CMK (cell line): ENCODE measurements around the gene TBRG4.

Experiments used
- DNase-seq: peaks from one replicate; pipeline ENCODE4 v3.0.0-alpha.2; 2010; ENCODE audit warnings: low read depth

The TBRG4 gene

DNA sequence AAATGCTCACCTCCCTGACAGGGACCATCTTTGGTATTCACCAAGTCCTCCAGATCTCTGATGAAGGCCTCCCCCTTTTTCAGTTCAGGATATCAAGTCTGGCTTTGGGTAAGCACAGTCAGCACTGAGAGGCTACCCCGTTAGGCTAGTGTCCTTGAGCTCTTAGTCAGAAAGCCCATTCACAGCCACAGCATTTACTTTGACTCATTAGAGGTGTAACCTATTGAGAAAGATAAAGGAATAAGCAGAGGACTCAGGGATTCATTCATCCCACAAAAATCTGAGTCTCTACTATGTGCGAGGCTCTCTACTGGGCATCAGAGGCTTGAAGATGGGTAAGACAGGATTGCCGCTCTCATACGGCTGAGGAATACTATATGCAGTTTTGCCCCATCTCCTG is 32.1 kb upstream of the TBRG4 start:
- DNase-seq: no peak

DNA sequence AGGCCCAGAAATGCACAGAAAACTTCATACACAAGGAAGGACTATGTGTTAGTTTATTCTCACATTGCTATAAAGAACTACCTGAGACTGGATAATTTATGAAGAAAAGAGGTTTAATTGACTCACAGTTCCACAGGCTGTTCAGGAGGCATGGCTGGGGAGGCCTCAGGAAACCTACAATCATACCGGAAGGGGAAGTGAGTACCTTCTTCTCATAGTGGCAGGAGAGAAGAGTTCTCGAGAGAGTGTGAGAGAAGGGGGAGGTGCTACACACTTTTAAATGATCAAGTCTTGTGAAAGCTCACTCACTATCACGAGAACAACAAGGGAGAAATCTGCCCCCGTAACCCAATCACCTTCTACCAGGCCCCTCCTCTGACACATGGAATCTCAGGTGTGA is 29.3 kb upstream of the TBRG4 start:
- DNase-seq: no peak

DNA sequence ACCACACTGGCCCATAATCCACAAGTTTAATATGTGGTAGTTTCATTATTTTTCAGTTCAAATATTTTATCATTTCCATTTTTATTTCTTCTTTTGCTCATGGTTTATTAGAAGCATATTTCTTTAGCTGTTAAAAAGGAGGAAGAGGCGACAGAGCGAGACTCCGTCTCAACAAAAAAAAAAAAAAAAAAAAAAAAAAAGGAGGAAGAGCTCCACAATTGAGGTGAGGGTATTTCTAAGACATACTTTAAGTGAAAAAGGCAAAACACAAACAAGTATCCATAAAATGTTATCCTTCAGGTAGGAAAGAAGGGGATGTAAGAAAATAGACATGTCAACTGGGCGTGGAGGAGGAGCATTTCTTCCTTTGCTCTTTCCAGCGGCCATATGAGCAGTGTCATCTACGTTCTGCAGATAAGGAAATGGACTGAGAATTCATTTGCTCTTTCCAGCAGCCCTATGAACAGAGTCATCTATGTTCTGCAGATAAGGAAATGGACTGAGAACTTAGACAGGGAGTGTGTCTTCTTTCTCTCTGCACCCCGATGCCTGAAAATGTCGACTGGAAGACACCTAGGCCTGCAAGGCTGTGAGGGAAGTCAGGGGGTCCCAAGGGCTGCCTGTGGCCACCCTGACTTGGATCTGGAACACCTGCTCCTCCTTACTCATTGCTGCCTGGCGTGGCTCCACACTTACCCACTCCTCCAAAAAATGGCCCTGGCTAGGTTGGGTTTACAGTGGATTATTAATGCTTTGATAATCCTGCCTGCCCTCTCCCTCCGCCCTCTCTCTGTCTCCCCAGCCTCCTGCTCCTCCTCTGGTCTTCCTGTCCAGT is 27.2 kb upstream of the TBRG4 start:
- no peak for DNase-seq

DNA sequence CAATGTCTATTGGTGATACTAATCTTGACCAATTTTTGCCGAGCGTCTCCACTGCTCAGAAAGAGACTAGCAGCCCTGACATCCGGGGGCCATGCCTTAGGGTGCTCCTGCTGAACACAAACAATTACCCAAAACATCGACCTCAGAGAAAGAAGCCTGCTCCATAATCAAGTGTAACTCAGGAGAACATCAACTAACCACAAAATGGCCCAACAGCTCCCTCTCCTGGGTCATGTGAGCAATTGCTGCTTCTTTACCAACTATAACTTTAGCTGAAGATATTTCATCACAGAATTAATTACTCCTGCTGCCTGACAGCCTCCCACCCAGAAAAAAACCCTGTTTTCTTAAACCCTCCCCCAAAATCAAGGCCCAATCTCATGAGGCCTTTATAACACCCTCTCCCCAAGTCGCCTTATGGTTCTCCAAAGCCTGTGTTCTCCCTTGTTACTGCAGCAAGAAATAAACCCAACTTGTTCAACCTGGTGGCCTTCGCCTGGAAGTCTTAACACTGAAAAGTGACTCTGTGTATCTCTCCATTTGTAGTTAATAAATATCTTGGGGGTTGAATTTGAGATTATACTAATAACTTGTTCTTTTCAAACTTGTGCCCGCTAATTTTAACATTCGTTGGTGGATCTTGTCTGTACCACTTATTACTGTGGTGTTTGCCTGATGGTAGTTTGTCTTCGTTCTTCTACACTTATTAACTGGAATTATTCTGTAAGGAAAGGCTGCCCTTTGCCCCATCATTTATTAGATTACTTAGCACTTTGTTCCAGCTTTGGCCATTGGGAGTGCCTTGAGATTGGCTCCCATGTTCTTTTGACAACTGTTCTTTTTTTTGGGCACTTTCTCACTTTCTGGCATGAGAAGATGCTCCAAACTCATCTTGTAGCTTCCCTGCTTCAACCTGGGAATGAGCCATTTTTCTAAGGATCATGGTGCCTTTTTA is 24.9 kb upstream of the TBRG4 start:
- no peak for DNase-seq

DNA sequence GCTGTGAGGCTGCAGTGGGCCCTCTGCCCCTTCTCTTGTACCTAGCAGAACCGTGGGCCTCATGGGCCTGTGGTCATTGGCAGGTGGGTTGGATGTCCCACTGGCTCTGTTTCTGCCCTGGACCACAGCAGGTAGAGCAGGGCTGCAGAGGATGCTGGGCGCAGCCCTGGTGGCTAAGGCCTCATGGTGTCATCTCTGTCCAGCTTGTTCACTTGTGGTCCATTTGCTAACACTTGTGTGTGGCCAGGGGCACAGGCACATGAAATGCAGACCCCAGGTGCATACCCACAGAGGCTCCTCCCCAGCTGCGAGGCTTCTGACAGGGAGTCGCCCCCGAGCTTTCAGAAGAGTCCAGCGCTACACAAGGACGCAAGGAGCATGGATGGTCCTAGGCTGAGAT is 22.4 kb upstream of the TBRG4 start:
- DNase-seq: no peak

DNA sequence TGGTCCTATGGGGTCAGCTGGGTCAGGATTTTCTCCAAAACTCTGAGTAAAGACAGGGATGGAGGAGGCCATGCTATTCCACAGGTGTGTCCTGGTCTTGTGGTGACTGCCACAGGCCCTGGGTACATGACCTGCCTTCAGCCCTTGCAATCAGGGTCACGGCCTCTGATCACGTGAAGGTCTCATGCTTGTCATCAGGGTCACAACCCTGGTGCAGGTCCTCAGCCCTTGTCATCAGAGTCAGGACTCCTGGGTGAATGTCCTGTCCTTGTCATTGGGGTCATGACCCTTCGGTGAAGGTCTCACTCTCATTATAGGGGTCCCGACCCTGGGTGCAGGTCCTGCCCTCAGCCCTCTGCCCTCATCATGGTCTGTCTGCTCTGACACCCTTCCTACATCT is 21.9 kb upstream of the TBRG4 start:
- DNase-seq: no peak

DNA sequence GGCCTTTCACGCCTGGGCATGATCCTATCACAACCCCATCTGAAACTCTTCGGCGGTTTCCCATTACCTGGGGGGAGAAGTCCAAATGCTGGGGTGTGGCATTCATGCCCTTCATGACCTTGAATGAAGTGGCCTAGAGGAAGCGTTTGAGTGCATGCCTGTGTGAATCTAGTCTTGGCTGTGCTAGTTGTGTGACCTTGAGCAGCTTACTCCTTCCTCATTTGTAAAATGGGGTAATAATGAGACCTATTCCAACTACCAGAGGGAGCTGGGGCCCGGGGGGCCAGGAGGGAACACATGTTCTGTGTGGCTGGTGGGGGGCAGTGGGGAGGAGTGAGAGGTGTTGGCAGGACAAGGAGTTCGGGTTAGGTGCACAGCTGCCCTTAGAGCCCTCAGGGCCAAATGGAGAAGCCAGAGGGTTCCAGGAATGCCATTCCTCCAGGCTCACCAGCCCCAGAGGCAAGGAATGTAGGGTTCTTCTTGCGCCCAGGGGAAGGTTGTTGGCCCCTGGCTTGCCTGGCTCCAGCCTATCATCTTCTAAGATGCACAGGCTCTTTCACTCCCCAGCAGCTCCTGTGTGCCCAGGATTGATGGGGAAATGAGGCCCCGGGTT is 21.3 kb upstream of the TBRG4 start:
- DNase-seq: no peak

DNA sequence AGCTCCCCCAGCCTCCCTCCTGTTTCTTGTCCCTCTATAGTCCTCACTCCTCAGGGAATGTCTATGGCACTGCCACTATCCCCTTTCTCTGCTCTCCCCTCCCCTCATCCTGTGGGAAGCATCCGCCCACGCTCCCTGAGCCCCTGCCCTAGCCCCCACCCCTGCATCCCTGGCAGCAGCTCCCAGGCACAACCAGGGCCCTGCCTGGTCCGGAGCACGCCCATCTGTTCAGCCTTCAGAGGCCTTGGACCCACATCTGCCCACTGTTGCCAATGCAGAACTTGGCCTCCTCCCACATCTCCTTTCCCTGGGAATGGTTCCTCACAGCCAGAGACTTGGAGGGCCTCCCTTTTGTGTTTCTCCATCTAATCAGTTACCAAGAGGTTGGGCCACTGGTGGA is 20.4 kb upstream of the TBRG4 start:
- no peak for DNase-seq

DNA sequence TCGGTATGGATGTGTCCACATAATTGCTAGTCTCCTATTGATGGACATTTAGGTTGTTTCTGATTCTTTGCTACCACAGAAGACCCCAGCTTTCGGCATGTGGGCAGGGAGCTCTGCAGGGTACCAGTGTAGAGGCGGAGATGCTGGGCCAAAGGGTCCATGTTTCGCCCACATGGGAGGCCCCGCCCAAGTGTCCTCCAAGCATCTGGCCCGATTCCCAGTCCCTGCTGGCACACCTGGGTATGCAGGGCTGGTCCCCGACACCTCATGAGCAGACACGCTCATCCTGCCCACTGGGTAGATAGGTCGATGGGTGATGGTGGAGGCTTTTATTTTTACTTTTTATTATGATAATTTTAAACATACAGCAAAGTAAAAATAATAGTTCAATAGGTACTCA is 19.4 kb upstream of the TBRG4 start:
- DNase-seq: no peak

DNA sequence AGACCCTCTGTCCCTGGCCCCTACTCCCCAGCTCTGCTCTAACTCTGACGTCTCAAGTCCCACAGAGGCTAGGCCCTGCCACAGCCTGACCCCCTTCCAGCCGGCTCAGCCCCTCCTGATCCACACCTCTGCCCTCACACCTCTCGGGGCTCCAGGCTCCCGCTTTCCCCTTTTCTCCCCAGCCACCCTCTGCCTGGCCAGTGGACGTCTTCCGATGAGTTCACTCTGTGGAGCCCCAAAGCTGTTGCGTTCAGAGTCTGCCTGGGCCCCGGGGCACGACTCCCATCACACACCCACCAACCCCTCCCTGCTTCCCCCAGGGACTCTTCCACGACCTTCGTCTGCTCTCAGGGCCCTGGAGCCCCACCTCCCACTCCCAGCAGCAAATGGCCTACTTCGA is 18.4 kb upstream of the TBRG4 start:
- DNase-seq: no peak

DNA sequence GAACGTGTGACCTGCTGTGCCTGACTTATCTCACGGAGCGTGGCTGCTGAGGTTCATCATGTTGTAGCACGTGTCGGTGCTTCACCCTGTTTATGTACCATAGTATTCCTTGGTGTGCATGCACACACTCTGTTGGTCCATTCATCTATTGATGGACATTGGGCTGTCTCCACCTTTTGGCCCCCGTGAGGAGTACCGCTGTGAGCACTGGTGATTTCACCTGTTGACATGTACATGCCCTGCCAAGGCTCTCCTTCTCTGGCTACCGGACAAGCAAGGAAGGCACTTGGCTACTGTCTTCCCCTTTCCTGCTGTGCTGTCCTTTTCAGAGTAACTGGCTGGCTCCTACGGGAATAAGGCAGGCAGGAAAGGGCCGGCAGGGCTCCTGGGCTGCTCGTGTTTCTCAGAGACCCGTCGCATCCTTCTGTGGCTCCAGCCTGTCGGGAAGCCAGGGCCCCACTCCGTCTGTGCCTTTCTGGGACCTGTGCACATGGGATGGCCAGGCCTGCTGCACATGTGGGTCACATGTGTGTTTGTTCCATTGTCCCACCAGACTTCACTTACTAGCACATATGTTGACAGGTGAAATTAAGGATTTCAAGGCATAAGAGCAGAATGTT is 17.8 kb upstream of the TBRG4 start:
- DNase-seq: no peak

DNA sequence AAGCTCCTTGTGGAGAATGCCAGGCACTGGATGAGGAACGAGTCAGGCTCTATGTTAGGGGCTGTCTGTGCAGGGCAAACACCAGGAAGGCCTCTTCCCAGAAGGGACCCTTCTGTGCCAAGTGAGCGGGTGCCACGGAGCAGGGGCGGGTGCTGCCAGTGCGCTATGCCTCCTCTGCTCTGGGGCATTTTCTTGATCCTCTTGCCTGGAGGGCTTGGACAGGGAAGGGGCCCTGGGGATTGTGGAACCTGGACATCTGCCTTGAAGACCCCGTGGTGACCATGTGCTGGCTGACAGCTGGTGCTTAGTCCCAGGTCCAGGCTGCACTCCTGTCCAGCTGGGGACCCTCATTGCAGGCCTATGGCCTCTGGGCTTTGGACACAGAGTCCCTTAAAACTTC is 15.4 kb upstream of the TBRG4 start:
- no peak for DNase-seq

DNA sequence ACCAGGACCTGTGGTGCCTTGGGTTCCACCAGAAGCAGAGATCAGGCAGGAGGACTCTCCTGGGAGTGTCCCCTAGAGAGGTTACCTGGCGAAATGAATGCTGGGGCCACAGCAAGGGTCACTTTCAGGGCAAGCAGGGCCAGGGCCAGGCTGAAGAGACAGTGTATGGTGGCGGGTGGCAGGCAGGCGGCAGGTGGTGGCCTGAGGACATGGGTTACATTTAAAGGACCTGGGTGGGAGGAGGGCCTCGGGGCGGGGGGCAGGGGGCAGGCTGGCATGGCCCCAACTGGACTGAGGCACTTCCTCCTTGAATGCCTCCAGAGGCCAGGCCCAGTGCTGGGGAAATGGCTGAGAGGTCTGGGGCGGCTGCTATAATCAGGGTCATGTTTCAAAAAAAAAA is 14.7 kb upstream of the TBRG4 start:
- DNase-seq: no peak

DNA sequence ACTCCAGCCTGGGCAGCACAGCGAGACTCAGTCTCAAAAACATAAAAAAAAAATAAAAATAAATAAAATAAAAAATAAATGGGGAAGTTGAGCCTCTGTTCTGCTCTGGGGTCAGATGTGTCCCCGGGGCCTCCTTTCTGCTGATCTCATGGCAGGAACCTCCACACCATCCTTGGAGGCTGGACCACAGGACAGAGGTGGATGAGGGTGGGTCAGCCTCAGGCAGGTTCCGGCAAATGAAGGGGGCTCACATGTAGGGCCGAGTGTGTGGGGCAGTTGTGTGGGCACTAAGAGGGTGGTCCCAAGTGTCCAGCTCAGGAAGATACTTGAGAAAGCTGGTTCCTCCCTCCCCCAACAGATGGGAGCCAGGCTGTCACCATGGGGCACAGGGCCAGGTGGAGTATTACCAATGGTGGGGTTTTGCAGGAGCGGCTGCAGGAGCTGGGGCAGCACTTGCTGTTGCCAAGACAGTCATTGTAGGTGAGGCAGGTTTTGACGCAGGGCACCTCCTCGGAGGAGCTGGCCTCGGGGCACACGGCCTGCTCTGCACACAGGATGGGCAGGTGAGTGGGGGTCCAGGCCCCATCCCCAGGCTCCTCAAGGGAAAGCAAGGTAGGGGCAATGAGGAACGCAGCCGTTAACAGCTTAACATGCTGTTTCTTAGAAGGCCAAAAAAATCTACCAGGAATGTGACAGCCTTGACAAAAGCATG is 13.9 kb upstream of the TBRG4 start:
- DNase-seq: no peak

DNA sequence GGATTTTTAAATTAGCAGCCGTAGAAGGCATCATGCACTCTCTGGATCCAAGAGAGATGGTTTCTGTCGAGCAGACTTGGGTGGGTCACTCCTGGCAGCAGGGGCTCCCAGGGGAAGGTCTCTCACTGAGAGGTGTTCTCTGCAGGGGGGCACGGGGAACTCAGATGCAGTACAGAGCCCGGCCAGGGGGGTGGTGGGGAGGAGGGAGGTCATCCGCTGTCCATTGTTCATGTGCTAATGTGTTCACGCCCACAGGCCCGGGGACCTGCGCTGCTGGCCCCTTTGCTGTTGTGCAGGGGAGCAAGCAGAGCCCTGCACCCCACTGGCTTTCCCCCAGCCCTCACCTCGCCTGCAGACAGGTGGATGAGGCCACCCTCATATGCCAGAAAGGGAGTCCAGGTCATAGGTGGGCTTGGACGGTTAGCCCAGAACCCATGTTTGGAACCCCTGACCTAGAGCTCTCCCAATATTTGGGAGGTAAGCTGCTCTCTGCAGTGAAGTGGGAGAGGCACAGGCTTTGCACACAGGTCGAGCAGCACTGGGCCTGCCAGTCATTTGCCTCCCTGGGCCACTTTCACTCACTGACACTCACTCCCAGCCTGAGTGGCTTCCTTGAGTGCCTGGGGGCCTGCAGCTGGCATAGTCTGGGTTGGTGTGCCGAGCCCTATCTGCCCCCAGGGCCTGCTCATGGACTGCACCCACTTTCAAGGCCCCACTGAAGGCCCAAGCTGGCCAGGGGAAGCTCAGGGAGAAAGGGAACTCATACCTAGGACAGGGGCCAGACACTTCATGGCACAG is 12.6 kb upstream of the TBRG4 start:
- DNase-seq: no peak

DNA sequence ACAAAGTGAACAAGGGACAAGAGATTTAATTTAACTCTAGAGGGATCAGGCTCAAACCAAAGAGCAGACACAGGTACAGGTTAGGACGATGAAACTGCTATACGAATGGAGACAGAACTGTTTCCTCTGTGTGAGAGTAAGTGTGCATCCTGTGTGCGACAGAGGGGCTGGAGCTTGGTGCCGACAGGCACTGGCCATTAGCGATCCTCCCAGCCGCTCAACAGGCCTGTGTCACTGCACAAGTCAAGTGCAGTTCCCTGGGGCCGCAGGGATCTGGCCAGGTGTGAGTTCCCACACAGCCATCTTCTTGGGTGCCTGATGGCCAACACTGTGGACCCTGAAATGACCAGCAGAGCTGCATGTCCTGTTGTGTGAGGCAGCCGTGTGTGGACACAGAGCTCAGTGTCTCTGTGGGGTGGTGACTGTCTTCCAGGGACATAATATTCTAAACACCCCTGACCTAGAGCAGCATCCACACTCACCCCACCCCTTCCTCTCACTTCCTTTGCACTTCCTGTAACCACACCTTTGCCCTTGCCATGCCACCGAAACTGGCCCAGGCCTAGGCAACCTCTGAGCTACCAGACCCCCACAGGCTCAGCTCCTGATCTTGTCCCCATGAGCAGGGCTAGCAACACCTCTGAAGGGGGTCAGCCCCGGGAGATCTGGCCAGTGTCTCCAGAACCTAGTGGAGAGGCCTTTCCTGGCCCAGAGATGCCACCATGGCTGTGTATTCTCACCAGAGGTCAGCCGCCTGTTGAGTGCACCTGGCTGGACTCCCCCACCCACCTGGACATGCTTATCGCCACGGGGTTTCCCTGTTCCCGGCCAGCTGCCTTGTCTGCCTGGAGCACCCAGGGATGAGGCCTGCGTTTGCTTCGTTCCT is 11.7 kb upstream of the TBRG4 start:
- DNase-seq: no peak

DNA sequence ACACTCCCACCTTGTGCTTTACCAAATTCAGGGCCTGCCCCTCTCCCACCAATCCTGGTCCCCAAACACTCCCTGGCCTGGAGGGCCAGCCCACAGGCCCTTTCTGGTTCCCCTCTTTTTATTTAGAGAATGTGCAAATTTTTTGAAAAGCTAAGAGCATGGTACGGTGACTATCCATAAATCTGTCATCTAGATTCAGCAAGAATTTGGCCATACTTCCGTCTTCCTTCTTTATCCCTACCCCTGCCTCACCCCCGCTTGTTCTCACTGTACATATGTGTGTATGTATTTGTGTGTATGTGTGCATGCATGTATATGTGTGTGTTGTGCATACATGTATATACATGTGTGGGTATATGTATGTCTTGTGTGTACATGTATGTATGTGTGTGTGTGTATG is 8.1 kb upstream of the TBRG4 start:
- DNase-seq: no peak

DNA sequence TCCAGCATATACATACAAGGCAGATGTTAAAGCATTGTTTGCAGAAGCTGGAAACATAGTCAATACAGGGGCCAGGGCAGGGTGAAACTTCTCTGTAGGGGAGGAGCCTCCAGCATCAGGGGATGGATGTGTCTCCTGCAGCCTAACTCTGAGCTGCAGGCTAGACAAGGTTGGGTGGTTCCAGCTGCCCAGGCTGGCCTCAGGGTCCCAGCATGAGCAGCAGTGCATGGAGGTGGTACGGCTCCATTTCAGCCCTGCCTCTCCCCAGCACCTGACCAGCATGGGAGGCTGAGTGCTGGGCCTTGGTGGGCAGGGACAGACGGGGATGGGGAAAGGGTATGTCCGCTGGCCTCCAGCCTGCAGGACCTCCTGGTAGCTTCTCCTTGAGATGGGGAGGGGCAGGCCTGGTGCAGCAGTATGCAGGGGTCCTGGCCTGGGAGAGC is 7.4 kb upstream of the TBRG4 start:
- no peak for DNase-seq

DNA sequence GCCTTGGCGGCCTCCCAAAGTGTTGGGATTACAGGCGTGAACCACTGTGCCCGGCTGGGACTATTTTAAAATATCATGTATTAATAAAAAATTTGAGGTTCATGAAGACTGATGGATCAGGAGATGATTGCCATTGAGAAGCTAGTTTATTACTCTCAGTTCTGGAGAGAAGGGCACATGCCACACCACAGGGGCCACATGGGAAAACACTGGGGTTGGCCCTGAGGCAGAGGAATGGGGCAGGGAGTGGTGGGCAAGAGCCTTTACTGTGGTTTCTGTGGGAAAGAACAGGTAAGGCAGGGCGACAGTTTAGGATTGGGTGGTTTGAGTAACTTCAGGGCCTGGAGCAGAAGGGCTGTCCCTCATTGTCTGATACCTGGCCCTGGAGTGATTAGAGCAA is 6.8 kb upstream of the TBRG4 start:
- no peak for DNase-seq

DNA sequence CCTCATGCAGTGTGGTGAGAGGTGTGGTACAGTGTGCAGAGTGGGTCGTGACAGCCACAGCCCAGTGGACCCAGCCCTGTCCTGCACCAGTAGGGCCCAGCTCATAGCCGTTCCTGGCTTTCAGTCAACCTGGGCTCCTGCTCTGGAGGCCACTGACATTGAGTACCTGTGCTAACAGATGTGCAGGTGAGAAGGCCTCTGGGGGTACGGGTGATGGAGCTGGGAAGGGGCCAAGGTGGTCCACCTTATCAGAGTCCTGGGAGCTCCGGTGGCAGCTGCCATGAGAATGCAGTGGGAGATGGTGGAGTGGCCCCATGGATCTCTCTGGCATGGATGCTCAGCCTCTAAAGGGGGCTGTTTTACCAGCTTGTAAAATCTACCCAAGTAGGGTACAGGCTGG is 6.1 kb upstream of the TBRG4 start:
- no peak for DNase-seq
